Aorta (tissue), 5 donors: ENCODE results near the gene OPRL1. TPM values are rescaled to one million over a fixed set of nuclear protein-coding genes. Genes with fewer than 3 reads are reported as not detected.

Experiments
- ATAC-seq: fragments of 200-7000 bp; cut with Tn5 transposase; one replicate; pipeline ENCODE4 v1.9.1; 2022; ENCODE audit warnings: moderate library complexity; ENCODE audit not compliant: low FRiP score
- DNase-seq, 2 donors: peaks; one replicate each; pipeline ENCODE4 v3.0.0-alpha.2; 2020
- H3K27ac ChIP-seq, 2 donors: one replicate each; pipeline ENCODE4 v1.5.1; 2013; ENCODE audit warnings: low read length in 2 of 2, mild to moderate bottlenecking in 2 of 2, moderate library complexity in 2 of 2, control low read depth in 1 of 2, inconsistent platforms in 1 of 2, low read depth in 1 of 2
- H3K27me3 ChIP-seq, 2 donors: one replicate each; pipeline ENCODE4 v1.6.1; 2013; ENCODE audit warnings: control low read depth in 1 of 2, low read length in 1 of 2, mild to moderate bottlenecking in 1 of 2, moderate library complexity in 1 of 2; ENCODE audit not compliant: insufficient read depth in 2 of 2, control insufficient read depth in 1 of 2
- H3K36me3 ChIP-seq, 2 donors: one replicate each; pipeline ENCODE4 v1.6.1; 2013; ENCODE audit warnings: control low read depth in 1 of 2, low read length in 1 of 2, mild to moderate bottlenecking in 1 of 2; ENCODE audit not compliant: insufficient read depth in 2 of 2, control insufficient read depth in 1 of 2
- H3K4me1 ChIP-seq, 2 donors: one replicate each; pipeline ENCODE4 v1.6.1; 2013; ENCODE audit warnings: low read length in 2 of 2, control low read depth in 1 of 2, mild to moderate bottlenecking in 1 of 2, moderate library complexity in 1 of 2; ENCODE audit not compliant: insufficient read depth in 2 of 2, control insufficient read depth in 1 of 2
- H3K4me3 ChIP-seq, 2 donors: one replicate each; pipeline ENCODE4 v1.5.1; 2013; ENCODE audit warnings: low read length in 2 of 2, control low read depth in 1 of 2, mild to moderate bottlenecking in 1 of 2
- H3K9me3 ChIP-seq: one replicate; pipeline ENCODE4 v1.6.1; 2013; ENCODE audit warnings: mild to moderate bottlenecking, low read length; ENCODE audit not compliant: control insufficient read depth
- WGBS, 2 donors: extraction: QIAGEN DNeasy Blood & Tissue Kit; methylation state at CpG; one replicate each; pipeline ENCODE4 v1.1.7; 2013; 5-methylcytosine and 5-hydroxymethylcytosine counted together
- intact Hi-C, 2 donors: fragments of 100-400 bp; cut with DNase I; formaldehyde crosslinking; loops; one replicate each; pipeline versions ENCODE4 v1.14.2 to v1.15.0; 2022
- microRNA-seq, 2 donors: library from miRNA; unstranded; fragments of <30 nt; microRNA quantifications; one replicate each; pipeline ENCODE4 v1.2.0, GENCODE V29; 2020
- polyA plus RNA-seq, 2 donors: library from polyadenylated mRNA; stranded (reverse); fragments of 200-250 nt; gene quantifications; one replicate each; pipeline ENCODE4 v1.2.3, GENCODE V29; 2013
- total RNA-seq, 2 donors: library from RNA; stranded (reverse); fragmentation: NEBNext Ultra II Directional; extraction: Animal tissue kit (Norgen Biotek cat#: 25700); gene quantifications; one replicate each; pipeline ENCODE4 v1.2.1, GENCODE V29; 2021
- donor health status: healthy with polysubstance abuse.
- donor health status: Bipolar disorder and iron deficiency.
- donor health status: DM: no; HTN: no; CAD: no.
- donor health status: DM: no; HTN: no; CAD: no.
- donor health status: DM: yes; HTN: yes; CAD: no.

OPRL1 gene
- total and polyA plus RNA-seq, 4 donors: 0.72 to 2.9 (median 0.95) TPM

DNA sequence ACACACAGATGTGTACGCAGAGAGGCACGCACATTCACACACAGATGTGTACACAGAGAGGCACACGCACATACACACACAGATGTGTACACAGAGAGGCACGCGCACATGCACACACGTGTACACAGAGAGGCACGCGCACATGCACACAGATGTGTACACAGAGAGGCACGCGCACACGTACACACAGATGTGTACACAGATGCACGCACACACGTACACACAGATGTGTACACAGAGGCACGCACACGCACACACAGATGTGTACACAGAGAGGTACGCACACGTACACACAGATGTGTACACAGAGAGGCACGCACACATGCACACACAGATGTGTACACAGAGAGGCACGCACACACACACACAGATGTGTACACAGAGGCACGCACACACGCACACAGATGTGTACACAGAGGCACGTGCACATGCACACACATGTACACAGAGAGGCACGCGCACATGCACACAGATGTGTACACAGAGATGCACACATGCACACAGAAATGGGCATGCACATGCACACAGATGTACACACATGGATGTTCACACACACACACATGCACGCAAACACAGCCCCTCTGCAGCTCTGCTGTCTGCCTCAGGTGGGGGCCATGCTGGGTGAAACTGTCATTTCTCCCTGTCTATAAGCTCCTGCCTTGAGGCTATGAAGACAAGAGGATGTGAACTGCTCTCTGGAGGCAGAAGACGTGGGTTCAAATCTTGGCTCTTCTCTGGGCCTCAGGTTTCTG lies 70.1 kb downstream of the OPRL1 start:
- Histone ChIP-seq H3K27me3 (no peaks in the 10 kb centered on the region), H3K4me1 (no peaks in the 10 kb centered on the region), H3K27ac (no peak overlapping the region), H3K9me3 (no peaks in the 10 kb centered on the region), H3K4me3 (no peak overlapping the region), H3K36me3 (no peaks in the 10 kb centered on the region)
- no peak for ATAC-seq
- DNase-seq: peak; percentile 16 to 20
- intact Hi-C loops: no loop called here
- WGBS, 2 donors: 91 to 94% methylated on average over 26 of the region's 26 CpGs

Small RNA genes within 50 kb of the gene (microRNA-seq; reads per million reads assigned to microRNA genes)
- 0 to 2.0 reads per million in 2 donors for gene MIR6813

Other genes with a start within 250 kb of the OPRL1 start
- 10 to 100 TPM; 17.4 to 22.7 TPM for gene ZBTB46, start 248.8 kb upstream of the OPRL1 start, total RNA-seq
- 1 to 10 TPM in 1 of 2 donors, under 1 TPM in 1; 0.50 to 2.1 TPM for gene ZBTB46, start 248.8 kb upstream of the OPRL1 start, polyA plus RNA-seq
- gene ABHD16B, start 218.6 kb upstream of the OPRL1 start, total RNA-seq: not detected
- under 1 TPM in 1 of 2 donors, not detected in 1; 0.38 TPM for gene ABHD16B, start 218.6 kb upstream of the OPRL1 start, polyA plus RNA-seq
- 100 to 1,000 TPM in 1 of 2 donors, 10 to 100 TPM in 1; 91.2 to 110 TPM for gene TPD52L2, start 214.8 kb upstream of the OPRL1 start, total RNA-seq
- 100 to 1,000 TPM in 1 of 2 donors, 10 to 100 TPM in 1; 89.8 to 112 TPM for gene TPD52L2, start 214.8 kb upstream of the OPRL1 start, polyA plus RNA-seq
- 10 to 100 TPM; 34.6 to 38.1 TPM for gene DNAJC5, start 185.0 kb upstream of the OPRL1 start, total RNA-seq
- gene DNAJC5, start 185.0 kb upstream of the OPRL1 start, polyA plus RNA-seq: 10 to 100 TPM; 16.2 to 17.2 TPM
- gene UCKL1, start 123.7 kb upstream of the OPRL1 start, total RNA-seq: 10 to 100 TPM; 27.2 to 39.5 TPM
- 10 to 100 TPM; 24.3 to 85.0 TPM for gene UCKL1, start 123.7 kb upstream of the OPRL1 start, polyA plus RNA-seq
- 10 to 100 TPM; 10.8 to 16.5 TPM for gene ZNF512B, start 110.2 kb upstream of the OPRL1 start, total RNA-seq
- gene ZNF512B, start 110.2 kb upstream of the OPRL1 start, polyA plus RNA-seq: 10 to 100 TPM in 1 of 2 donors, 1 to 10 TPM in 1; 1.5 to 10.8 TPM
- 1 to 10 TPM in 1 of 2 donors, under 1 TPM in 1; 0.84 to 4.1 TPM for gene SAMD10, start 100.4 kb upstream of the OPRL1 start, total RNA-seq
- gene SAMD10, start 100.4 kb upstream of the OPRL1 start, polyA plus RNA-seq: 1 to 10 TPM; 1.8 to 2.0 TPM
- gene PRPF6, start 99.0 kb upstream of the OPRL1 start, total RNA-seq: 10 to 100 TPM; 50.3 to 59.1 TPM
- gene PRPF6, start 99.0 kb upstream of the OPRL1 start, polyA plus RNA-seq: 10 to 100 TPM; 20.9 to 53.3 TPM
- 1 to 10 TPM; 1.7 to 2.8 TPM for gene C20orf204, start 43.9 kb upstream of the OPRL1 start, total RNA-seq
- gene C20orf204, start 43.9 kb upstream of the OPRL1 start, polyA plus RNA-seq: 1 to 10 TPM in 1 of 2 donors, not detected in 1; 2.1 TPM
- gene SOX18, start 30.4 kb upstream of the OPRL1 start, total RNA-seq: 100 to 1,000 TPM in 1 of 2 donors, 10 to 100 TPM in 1; 43.2 to 186 TPM
- 1 to 10 TPM; 1.3 to 2.6 TPM for gene SOX18, start 30.4 kb upstream of the OPRL1 start, polyA plus RNA-seq
- gene TCEA2, start 16.9 kb upstream of the OPRL1 start, total RNA-seq: 10 to 100 TPM; 45.5 to 71.1 TPM
- gene TCEA2, start 16.9 kb upstream of the OPRL1 start, polyA plus RNA-seq: 10 to 100 TPM; 26.2 to 80.1 TPM
- gene RGS19, start 564 bp upstream of the OPRL1 start, total RNA-seq: 10 to 100 TPM; 19.0 to 20.1 TPM
- gene RGS19, start 564 bp upstream of the OPRL1 start, polyA plus RNA-seq: 10 to 100 TPM; 10.8 to 23.8 TPM
- not detected for gene LKAAEAR1, start 4.3 kb downstream of the OPRL1 start, total RNA-seq
- not detected for gene LKAAEAR1, start 4.3 kb downstream of the OPRL1 start, polyA plus RNA-seq
- gene NPBWR2, start 27.5 kb downstream of the OPRL1 start, total RNA-seq: not detected
- gene NPBWR2, start 27.5 kb downstream of the OPRL1 start, polyA plus RNA-seq: not detected
- gene MYT1, start 84.4 kb downstream of the OPRL1 start, total RNA-seq: not detected
- not detected for gene MYT1, start 84.4 kb downstream of the OPRL1 start, polyA plus RNA-seq
- 10 to 100 TPM; 38.7 to 71.4 TPM for gene PCMTD2, start 175.7 kb downstream of the OPRL1 start, total RNA-seq
- 10 to 100 TPM; 14.9 to 50.2 TPM for gene PCMTD2, start 175.7 kb downstream of the OPRL1 start, polyA plus RNA-seq